ENCODE data around the gene MXD1.

DNA sequence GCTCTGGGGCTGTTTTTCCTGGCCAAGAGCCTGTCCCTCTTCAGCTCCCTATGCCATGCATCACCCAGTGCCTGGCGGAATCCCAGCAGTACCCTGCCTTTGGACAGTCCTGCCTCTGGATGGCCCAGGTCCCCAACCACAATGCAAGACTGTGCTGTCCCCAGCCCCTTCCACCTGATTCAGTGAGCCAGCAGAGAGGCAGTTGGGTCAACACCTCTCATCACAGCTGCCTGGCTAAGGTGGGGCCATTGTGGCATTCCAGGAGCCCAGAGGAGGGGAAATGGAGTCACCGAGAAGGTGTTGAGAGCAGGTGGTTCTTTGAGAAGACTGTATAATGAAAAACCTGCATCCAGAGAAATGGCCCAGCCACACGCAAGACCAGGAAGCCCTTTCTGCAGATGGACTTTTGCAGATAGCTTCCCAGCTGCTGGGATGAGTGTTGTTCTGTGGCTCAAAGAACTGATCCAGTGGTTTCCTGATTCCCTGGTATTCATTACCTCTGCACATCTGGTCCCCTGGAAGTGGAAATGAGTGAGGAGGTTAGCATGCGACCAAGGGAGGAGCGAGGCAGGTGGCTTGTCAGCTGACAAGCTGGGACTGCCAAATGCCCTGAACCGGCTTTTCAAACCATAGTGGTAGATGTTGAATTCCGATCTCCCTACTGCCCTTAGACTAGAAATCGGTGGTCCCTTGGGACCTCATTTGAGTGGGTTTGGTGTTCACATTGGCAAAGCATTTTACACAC is 48.2 kb downstream of the MXD1 start:
- TF ChIP-seq, protein P1, sequence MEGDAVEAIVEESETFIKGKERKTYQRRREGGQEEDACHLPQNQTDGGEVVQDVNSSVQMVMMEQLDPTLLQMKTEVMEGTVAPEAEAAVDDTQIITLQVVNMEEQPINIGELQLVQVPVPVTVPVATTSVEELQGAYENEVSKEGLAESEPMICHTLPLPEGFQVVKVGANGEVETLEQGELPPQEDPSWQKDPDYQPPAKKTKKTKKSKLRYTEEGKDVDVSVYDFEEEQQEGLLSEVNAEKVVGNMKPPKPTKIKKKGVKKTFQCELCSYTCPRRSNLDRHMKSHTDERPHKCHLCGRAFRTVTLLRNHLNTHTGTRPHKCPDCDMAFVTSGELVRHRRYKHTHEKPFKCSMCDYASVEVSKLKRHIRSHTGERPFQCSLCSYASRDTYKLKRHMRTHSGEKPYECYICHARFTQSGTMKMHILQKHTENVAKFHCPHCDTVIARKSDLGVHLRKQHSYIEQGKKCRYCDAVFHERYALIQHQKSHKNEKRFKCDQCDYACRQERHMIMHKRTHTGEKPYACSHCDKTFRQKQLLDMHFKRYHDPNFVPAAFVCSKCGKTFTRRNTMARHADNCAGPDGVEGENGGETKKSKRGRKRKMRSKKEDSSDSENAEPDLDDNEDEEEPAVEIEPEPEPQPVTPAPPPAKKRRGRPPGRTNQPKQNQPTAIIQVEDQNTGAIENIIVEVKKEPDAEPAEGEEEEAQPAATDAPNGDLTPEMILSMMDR (IDR thresholded peaks at IDR 0.05), result no peak
- TF ChIP-seq, protein P2, sequence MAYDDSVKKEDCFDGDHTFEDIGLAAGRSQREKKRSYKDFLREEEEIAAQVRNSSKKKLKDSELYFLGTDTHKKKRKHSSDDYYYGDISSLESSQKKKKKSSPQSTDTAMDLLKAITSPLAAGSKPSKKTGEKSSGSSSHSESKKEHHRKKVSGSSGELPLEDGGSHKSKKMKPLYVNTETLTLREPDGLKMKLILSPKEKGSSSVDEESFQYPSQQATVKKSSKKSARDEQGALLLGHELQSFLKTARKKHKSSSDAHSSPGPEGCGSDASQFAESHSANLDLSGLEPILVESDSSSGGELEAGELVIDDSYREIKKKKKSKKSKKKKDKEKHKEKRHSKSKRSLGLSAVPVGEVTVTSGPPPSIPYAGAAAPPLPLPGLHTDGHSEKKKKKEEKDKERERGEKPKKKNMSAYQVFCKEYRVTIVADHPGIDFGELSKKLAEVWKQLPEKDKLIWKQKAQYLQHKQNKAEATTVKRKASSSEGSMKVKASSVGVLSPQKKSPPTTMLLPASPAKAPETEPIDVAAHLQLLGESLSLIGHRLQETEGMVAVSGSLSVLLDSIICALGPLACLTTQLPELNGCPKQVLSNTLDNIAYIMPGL (CRISPR knock-in tag; IDR thresholded peaks at IDR 0.05), result no peak

Measured in WTC11 (cell line).